CD4-positive, alpha-beta T cell treated with Interleukin-15 for 4 hours (primary cell): ENCODE measurements around the gene STK32B.
"Not testable (repeated sequence)": the region's sequence is repeated elsewhere in the genome, so short reads cannot be mapped to it uniquely, and the experiment has no call there.

ENCODE experiments used
- DNase-seq: peaks from one replicate; pipeline ENCODE4 v3.0.0-alpha.2; 2020; ENCODE audit warnings: low spot score

STK32B gene

DNA sequence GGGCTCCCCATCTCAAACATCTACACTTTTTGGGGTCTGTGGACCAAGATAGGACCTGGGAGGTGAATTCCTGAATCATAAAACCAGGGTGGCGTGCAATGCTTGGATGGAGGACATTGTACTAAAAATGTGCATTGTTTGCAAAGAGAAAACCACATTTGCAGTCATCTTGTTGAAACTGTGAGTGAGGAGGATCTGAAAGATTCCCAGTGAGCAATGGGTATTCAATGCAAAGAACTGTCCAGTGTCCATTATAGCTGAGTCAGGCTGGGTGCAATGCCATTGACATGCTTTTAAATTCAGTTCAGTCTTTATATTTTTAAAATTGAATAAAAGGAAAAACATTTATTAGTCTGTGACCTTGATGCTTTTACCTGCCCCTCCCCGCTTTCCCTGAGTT lies 215.7 kb downstream of the STK32B start:
- DNase-seq: no peak

DNA sequence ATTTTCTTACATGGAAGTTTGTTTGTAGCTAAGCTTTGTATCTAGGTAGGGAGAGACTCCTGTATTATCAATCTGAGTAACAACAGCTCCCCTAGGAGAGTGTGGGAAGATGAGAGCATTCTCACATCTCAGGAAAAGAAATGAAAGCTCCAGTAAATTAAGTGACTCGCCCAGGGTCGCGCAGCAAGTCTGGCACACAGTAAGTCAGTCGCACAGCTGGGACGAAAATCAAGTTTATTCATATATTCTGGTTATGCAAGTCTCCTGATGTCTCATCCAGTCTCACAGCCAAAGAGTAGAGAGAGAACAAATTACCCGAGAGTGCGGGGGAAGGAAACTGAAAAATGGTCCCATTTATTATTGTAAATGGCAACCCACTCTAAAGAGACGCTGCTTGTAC lies 216.1 kb downstream of the STK32B start:
- no peak for DNase-seq

DNA sequence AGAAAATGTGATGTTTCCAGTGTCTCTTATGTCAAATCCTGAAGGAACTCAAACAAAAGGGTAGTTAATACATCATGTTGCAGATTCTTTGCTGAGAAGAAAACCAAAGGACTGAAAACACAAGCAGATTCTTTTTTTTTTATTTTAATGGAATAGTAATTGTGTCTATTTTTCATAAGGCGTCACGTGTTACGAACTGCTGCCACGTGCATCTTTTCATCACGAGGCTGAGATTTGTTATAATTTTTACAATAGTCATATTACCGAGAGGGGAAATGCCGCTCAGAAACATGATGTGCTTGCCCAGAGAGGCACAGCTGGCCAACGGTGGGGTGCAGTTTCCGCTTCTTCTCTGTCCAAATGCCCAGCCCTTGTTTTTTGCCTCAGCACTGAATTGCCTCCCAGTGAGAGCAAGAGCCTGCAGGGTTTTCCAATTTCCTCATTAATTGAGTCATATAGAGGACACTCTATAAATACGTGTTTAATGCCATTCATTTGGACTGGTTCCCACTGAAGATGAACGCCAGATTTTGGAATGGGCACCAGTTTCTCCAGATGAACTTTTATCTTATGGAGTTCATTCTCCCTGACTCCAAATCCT lies 225.3 kb downstream of the STK32B start:
- DNase-seq: no peak

DNA sequence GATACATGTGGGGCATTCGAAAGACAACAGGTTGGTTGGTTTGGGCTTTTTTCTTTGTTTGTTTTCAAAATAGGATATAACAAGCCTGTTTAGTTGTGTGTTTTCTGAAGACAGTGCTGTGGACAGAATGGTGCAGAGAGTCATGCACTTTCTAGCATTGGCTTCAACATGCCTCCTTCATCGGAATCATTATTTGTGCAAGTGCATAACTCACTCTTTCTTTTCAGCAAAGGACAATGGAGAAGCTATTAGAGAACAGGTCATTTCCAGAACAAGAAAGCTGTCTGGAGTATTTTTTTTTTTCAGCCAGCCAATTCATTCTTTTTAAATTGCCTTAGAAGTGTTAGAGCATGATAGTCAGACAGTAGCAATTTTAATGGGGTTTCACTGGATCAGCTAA lies 225.8 kb downstream of the STK32B start:
- no peak for DNase-seq

DNA sequence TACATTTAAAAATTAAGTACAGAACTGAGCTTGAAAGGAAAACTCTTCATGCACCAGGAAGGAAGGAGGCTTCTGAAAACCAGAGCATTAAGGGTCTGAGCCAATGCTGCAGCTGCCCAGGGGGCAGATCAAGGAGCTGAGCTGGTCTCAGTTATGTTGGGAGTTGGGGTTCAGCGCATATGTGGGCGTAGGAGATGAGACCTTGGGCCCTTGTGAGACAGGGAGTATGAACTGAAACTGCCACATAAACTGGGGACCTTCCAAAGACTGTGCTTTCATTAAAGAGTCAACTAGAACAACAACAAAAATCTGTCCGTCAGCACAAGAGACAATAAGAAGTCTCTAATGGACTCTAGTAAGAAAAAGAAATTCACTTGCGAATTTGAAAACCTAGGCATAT lies 226.9 kb downstream of the STK32B start:
- DNase-seq: no peak

DNA sequence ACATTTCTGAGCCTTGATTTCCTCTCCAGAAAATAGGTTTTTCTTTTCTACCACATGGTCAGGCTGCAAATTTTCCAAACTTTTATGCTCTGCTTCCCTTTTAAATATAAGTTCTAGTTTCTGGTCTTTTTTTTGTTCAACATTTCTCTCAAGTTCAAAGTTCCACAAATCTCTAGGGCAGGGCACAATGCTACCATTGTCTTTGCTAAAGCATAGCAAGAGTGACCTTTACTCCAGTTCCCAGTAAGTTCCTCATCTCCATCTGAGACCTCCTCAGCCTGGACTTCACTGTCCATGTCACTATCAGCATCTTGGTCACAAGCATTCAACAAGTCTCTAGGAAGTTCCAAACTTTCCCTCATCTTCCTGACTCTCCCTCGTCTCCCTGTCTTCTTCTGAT lies 228.8 kb downstream of the STK32B start:
- not testable (repeated sequence) for DNase-seq

DNA sequence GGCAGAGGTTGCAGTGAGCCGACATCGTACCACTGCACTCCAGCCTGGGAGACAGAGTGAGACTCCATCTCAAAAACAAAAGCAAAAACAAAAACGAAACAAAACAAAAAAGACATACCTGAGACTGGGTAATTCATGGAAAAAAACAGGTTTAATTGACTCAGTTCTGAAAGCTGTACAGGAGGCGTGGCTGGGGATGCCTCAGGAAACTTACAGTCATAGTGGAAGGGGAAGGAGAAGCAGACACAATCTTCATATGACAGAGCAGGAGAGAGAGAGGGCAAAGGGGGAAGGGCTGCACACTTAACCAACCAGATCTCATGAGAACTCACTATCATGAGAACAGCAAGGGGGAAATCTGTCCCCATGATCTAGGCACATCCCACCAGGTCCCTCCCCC lies 229.5 kb downstream of the STK32B start:
- no peak for DNase-seq

DNA sequence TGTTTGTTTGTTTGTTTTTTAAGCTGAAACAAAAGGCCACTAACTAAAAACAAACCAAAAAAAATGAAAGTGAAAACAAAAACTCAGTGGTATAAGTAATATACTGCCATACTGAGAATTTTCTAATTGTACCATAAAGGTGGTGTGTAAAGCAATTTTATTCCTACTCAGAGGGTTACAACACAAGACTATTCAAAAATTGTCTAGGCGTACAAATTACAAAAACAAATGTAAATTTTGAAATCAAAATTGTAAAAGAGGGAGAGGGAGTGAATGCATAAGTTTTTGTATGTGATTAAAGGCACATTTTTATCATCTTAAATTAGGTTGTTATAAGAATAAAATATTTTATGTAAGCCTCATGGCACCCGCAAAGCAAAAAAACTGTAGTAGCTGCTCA lies 232.6 kb downstream of the STK32B start:
- no peak for DNase-seq

DNA sequence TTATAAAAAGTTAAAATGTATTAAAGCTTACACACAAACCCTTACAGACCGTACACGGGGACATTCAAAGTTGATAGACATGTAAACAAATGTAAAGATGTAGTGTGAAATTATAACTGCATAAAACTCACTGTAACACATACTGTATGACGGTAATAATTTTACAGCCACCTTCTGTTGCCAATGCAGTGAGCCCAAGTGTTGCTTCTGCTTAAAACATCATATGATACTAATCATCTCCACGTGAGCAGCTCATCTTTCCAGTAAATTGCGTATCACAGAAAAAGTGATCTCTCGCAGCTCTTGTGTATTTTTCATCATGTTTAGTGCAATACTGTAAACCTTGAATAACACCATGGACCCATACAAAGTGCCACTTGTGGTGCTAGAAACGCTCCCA lies 233.2 kb downstream of the STK32B start:
- DNase-seq: no peak

DNA sequence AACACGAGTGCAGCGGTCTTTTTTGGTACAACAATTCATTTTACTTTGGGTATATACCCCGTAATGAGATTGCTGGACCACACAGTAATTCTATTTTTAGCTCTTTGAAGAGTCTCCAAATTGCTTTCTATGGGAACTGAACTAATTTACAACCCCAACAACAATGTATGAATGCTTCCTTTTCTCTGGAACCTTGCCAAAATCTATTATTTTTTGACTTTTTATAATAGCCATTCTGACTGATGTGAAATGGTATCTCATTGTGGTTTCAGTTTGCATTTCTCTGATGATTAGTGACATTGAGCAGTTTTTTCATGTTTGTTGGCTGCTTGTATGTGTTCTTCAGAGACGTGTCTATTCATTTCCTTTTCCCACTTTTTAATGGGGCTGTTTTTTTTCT lies 240.8 kb downstream of the STK32B start:
- DNase-seq: no peak

DNA sequence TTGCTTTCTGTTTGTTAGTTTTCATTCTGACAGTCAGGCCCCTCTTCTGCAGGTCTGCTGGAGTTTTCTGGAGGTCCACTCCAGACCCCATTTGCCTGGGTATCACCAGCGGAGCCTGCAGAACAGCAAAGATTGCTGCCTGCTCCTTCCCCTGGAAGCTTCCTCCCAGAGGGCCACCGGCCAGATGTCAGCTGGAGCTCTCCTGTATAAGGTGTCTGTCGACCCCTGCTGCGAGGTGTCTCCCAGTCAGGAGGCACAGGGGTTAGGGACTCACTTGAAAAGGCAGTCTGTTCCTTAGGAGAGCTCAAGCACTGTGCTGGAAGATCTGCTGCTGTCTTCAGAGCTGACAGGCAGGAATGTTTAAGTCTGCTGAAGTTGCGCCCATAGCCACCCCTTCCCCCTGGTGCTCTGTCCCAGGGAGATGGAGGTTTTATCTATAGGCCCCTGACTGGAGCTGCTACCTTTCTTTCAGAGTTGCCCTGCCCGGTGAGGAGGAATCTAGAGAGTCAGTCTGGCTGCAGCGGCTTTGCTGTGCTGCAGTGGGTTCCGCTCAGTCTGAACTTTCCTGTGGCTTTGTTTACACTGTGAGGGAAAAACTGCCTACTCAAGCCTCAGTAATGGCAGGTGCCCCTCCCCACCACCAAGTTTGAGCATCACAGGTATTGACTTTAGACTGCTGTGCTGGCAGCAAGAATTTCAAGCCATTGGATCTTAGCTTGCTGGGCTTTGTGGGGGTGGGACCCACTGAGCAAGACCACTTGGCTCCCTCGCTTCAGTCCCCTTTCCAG lies 246.9 kb downstream of the STK32B start:
- DNase-seq: not testable (repeated sequence)

DNA sequence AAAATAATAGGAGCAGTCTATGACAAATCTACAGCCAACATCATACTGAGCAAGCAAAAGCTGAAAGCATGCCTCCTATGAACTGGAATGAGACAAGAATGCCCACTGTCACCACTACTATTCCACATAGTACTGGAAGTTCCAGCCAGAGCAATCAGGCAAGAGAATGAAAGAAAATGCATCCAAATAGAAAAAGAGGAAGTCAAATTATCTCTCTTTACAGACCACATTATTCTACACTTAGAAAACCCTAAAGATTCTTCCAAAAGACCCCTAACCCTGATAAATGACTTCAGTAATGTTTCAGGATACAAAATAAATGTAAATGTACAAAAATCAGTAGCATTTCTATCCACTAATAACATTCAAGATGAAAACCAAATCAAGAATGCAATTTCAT lies 249.0 kb downstream of the STK32B start:
- no peak for DNase-seq

DNA sequence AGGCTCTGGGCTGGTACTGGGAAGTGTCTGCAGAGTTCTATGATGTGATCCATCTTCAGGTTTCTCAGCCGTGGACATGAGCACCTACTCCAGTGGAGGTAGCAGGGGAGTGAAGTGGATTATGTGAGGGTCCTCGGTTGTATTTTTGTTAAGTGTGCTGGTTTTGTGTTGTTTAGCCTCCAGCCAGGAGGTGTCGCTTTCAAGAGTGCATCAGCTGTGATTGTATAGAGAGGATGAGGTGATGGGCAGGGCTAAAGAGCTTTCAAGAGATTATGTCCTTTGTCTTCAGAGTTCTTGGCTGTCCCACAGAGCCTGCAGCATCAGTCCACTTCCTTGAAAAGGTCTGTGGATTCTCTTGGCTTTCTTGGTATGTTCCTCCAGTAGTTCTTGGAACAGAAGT lies 256.6 kb downstream of the STK32B start:
- no peak for DNase-seq

DNA sequence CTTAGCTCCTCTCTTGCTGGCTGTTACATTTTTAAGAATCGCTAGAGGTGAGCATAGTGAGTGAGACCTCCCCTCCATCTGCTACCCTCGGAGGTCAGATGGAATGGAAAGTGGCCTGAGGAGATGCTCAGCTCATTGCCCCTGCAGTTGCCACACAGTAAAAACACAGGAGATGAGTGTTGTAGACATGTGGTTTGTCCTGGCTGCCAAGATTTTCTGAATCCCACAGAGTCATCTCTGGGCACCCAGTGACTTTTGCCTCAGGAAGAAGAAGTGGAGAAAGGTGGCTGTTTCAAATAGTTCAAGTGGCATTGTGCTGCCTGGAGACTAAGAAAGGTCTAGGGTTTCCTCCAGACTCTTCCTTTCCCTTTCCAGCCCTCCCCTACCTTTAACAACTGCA lies 271.0 kb downstream of the STK32B start:
- DNase-seq: no peak

DNA sequence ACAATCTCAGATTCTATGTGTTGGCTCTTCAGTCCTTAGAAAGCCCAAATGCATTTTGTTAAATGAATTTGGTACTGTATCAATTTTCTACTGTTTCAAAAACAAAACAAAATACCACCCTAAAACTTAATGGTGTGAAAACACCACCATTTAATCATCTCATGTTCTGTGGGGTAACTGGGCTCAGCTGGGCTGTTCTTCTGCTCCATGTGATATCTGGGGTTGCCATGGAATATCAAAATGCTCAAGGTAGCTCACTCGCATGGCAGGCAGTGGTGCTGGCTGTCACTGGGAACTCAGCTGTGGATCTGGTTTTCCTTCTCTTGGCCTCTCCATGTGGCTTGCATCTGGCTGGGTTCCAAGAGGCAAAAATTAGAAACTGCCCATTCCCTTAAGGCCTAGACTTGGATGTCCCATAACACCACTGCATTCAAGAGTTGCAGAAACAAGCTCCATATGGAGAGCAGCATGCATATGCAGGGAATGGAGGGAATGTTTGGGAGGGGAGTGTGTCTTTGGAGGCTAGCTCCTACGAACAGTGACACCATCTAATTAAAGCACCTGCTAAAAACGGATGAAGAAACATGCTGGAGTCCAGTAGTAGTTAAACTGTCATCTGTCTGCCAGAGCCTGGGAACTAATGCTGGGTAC lies 279.2 kb downstream of the STK32B start:
- no peak for DNase-seq

DNA sequence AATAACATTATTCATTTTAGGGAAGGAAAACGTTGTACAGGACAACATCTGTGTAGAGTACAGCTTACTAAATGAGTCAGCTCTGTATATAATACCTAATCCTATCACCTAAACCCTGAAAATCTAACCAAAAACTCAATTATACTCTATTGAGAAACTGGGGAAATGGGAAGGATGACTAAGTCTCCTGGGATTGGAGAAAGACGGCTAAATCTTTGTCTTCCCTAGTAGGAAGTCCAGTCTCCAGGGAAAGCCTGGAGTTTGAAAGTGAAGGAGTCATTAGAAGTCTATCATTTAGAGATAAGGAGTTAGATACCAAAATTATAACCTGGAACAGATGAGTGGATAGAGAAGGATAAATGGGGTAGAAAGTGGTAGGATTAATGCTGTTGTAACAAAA lies 286.5 kb downstream of the STK32B start:
- DNase-seq: no peak

DNA sequence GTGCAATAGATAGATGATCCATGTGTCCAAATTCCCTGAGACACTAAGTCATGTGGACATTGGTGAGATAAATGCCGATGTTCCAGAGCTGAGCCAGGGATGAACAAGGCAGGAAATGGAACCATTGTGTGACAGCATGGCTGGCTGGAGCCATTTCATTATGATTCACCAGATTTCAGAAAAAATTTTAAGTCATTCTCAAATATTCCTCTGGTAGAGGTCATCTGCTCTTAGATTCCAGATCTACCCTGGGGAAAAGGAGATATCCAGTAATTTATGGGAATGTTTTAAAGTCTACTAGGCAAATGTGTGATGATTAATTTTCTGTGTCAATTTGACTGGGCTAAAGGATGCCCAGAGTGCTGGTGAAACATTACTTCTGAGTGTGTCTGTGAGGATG lies 287.3 kb downstream of the STK32B start:
- DNase-seq: no peak

DNA sequence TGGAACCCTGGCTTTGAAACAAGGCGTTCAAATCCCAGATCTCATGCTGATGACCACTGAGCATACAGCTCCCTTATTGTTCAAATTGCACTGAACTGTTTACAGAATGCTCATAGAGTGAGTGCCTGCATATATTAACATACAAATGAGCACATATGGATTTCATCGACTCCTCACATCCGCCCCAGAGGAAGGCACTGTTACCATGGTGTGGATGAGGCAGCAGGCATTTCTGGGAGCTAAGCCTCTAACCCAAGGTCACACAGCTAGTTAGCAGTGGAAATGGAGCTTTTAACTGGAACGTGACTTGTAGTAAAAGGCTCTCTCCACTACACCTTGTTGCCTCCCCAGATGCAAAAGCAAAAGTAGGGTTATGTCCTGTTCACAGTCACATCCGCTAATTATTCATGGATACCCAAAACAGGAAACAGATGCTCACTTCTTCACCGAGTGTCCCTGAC lies 289.7 kb downstream of the STK32B start:
- DNase-seq: no peak

DNA sequence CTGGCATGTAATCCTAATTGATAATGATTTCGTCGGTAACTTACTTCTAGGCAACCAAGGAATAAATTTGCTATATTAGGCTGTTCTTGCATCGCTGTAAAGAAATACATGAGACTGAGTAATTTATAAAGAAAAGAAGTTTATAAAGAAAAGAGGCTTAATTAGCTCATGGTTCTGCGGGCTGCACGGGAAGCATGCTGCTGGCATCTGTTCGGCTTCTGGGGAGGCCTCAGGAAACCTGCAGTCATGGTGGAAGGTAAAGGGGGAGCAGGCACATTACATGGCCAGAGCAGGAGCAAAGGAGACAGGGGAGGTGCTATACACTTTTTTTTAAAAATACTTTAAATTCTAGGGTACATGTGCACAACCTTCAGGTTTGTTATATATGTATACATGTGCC lies 290.2 kb downstream of the STK32B start:
- DNase-seq: no peak

DNA sequence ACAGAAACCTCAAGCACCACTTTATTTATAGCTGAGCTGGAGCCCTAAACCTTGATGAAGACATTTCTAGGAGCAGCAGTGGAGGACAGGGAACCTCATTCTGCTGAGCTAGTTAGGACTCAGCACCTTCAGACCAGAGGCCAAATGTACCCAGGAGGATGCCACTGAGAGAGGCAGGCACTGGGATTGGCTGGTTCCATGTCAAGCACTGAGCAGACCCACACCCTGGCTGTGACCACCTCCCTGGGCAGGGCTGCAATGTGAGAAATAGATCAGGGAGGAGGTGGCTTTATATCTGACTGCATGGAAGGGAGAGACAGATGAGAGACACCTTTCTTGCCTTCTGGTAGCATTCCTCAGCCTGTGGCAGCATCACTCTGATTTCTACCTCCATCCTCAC lies 304.6 kb downstream of the STK32B start:
- no peak for DNase-seq

DNA sequence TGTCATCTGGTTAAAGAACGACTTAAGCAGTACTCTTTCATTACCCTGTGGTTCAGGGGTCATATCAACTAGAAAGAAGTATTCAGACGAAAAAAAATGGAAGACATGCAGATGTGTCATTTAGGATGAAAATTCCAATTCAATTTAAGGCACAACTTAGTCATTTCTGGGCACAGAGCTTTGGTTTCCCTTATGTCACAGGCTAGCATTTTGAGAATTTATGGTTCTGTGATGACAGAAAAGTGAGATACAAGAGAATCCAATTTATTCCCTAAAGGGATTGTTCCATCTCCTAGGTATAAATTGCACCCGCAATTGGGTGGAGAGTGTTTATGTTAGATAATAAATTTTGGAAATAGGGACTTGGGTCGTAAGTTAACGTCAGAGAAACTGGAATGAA lies 306.6 kb downstream of the STK32B start:
- DNase-seq: no peak

DNA sequence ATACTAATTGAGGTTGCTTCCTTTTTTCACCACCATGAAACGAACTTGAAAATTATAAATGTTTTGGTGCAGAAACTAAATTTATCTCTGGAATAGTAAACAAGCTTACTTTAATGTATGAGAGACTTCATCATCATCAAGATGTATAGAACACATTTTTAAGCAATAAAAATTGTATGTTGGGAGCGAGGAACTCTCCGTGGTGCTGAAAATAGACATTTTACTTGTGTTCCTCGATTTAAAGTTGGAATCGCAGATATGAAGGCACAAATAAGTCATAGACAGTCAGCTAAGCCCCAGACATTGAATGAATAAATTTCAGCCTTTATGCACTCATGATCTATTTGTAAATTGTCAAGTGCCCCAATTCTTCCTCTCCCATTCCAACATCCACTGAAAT lies 310.7 kb downstream of the STK32B start:
- no peak for DNase-seq

DNA sequence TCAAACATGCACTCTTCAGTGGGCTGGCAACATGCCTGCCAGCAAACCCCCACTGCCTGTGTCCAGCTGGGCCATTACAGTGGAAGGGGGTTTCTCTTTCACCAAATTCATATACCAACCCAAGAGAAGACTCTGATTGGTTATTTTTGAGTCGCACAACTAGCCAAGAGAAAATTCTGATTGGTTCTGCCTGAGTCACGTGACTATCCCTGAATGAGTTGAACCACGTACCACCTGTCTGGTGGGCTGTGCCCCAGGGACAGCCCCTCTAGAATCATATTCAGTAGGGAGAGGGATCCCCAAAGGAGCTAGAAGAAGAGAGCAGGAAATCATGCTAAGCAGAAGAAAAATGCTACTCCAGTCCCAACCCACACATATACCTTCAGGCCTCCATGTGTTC lies 313.1 kb downstream of the STK32B start:
- no peak for DNase-seq
